SK-N-SH (cell line): Measurements from ENCODE around the gene CATSPERZ.

Experiments
- POLR2AphosphoS5 ChIP-seq: IDR thresholded peaks from 2 replicates; pipeline ENCODE4 v1.6.1; 2012; ENCODE audit warnings: low read depth, low read length
- TF ChIP-seq, protein P1 (sequence below): fragments of 200-600 bp; sonication (generic); IDR thresholded peaks from 2 replicates; pipeline ENCODE4 v1.6.1; 2017; ENCODE audit warnings: antibody characterized with exemption, mild to moderate bottlenecking, moderate library complexity

DNA sequence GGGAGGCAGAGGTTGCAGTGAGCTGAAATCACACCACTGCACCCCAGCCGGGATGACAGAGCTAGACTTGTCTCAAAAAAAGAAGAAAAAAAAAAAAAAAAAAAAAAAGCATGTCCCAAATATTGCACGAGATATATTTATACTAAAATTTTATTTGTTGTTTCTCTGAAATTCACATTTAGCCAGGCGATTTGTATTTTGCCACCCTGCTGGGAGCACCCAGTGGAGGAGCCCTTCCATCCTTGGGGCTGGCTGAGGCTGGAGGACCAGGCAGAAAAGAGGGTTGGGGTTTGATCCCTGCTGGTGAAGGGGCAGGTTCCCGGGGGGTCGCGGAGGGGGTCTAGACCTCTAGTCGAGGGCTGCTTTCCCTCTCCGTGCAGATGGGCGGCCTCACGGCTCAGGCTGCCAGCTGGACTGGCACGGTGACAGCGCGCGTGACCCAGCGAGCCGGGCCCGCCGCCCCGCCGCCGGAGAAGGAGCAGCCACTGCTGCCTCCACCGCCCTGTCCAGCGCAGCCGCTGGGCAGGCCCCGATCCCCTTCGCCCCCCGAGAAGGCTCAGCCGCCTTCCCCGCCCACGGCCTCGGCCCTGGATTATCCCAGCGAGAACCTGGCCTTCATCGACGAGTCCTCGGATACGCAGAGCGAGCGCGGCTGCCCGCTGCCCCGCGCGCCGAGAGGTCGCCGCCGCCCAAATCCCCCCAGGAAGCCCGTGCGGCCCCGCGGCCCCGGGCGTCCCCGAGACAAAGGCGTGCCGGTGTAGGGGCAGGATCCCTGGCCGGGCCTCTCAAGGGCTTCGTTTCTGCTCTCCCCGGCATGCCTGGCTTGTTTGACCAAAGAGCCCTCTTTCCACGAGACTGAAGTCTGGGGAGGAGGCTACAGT is 952 bp upstream of the CATSPERZ start:
- TF ChIP-seq, protein P1, sequence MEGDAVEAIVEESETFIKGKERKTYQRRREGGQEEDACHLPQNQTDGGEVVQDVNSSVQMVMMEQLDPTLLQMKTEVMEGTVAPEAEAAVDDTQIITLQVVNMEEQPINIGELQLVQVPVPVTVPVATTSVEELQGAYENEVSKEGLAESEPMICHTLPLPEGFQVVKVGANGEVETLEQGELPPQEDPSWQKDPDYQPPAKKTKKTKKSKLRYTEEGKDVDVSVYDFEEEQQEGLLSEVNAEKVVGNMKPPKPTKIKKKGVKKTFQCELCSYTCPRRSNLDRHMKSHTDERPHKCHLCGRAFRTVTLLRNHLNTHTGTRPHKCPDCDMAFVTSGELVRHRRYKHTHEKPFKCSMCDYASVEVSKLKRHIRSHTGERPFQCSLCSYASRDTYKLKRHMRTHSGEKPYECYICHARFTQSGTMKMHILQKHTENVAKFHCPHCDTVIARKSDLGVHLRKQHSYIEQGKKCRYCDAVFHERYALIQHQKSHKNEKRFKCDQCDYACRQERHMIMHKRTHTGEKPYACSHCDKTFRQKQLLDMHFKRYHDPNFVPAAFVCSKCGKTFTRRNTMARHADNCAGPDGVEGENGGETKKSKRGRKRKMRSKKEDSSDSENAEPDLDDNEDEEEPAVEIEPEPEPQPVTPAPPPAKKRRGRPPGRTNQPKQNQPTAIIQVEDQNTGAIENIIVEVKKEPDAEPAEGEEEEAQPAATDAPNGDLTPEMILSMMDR: no peak
- TF ChIP-seq POLR2AphosphoS5: no peak
